ENCODE results near the gene CDC42BPG.

Gene CDC42BPG

DNA sequence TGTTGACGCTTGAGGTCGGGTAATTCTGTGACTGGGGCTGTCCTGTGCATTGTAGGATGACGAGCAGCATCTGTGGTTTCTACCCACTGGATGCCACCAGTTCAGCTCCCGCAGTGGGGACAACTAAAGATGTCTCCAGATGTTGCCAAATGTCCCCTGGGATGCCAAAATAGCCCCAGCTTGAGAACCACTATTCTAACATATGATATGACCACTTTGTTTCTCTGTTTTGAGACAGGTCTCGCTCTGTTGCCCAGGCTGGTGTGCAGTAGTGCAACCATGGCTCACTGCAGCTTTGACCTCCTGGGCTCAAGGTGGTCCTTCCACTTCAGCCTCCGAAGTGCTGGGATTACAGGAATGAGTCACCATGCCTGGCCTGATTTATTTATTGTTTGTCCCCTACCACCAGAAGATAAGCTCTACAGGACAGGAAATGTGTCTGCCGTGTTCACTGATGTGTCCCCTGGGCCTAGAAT is 29.7 kb downstream of the CDC42BPG start:
- TF ChIP-seq, protein P1, sequence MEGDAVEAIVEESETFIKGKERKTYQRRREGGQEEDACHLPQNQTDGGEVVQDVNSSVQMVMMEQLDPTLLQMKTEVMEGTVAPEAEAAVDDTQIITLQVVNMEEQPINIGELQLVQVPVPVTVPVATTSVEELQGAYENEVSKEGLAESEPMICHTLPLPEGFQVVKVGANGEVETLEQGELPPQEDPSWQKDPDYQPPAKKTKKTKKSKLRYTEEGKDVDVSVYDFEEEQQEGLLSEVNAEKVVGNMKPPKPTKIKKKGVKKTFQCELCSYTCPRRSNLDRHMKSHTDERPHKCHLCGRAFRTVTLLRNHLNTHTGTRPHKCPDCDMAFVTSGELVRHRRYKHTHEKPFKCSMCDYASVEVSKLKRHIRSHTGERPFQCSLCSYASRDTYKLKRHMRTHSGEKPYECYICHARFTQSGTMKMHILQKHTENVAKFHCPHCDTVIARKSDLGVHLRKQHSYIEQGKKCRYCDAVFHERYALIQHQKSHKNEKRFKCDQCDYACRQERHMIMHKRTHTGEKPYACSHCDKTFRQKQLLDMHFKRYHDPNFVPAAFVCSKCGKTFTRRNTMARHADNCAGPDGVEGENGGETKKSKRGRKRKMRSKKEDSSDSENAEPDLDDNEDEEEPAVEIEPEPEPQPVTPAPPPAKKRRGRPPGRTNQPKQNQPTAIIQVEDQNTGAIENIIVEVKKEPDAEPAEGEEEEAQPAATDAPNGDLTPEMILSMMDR (IDR thresholded peaks at IDR 0.05; ENCODE audit: low read depth, low read length) = no peak
- DNase-seq (ENCODE audit: extremely low read depth, low read depth) = no peak

DNA sequence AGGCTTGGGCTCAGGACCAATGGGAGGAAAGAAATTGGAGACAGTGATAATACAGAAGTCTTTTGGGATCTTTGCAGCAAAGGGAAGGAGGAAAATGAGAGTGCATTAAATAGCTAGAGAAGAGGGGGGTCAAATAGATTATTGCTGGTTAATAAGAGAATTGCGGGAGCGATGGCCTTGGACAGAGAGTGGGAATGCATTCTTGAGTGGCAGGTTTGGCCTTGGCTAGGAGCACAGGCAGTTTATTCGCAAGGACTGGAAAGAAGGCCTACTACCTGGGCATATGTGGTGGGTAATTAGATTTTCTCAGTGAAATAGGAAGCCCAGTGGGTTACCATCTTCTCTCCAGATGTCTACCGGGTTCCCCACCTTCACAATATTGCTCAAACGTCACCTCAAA is 30.6 kb downstream of the CDC42BPG start:
- DNase-seq (ENCODE audit: extremely low read depth, low read depth) = no peak
- TF ChIP-seq, protein P1 (IDR thresholded peaks at IDR 0.05; ENCODE audit: low read depth, low read length) = no peak

DNA sequence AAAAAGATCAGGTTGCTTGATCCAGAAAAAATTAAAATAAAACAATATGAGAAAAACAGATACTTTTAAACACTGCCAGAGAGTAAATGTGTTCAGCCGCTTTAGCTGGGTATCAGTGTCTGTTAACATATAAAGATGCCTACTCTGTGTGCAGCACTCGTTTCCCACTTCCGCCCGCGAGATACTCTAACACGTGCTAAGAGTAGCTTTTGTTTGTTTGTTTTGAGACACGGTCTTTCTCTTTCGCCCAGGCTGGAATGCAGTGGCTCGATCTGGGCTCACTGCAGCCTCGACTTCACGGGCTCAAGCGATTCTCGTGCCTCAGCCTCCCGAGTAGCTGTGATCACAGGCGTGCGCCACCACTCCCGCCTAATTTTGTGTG is 33.6 kb downstream of the CDC42BPG start:
- TF ChIP-seq, protein P1 (IDR thresholded peaks at IDR 0.05; ENCODE audit: low read depth, low read length) = no peak
- DNase-seq (ENCODE audit: extremely low read depth, low read depth) = no peak

DNA sequence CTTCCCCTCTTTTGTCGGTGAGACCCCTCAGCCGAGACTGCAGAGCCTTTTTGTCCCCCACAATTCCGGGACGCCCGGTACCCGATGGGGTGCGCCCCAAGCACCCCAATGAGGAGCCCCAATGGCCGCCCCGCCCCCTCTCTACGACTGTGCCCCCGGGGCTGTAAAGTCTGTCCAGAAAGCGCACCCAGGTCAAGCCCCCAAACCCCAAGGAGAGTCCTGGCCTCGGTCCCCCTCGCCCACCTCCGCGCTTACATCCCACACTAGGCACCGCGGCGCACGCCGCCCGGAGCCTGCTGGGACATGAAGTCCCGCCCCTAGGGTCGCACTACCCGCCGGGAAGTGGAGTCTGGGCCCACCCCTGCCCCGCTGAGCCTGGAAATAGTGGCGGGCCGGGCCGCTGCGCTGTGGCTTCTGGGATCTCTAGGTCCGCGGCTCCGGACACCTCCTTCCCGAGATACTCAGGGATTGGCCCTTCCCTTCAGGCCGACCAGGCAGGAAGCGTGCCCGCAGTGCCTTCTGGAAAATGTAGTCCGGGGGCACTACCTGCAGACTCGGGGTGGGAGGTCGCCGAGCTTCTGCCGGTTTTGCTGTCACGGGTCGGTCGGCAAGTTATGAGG is 34.1 kb downstream of the CDC42BPG start, which contains the start of gene MEN1:
Gene MEN1, minus strand, starts transcription at position 281 of the 620 bp plus-strand sequence. CDS start 442 bp downstream, outside the sequence.
- peak; percentile 82 for DNase-seq (ENCODE audit: extremely low read depth, low read depth)
- TF ChIP-seq, protein P1 (IDR thresholded peaks at IDR 0.05; ENCODE audit: low read depth, low read length) = no peak

DNA sequence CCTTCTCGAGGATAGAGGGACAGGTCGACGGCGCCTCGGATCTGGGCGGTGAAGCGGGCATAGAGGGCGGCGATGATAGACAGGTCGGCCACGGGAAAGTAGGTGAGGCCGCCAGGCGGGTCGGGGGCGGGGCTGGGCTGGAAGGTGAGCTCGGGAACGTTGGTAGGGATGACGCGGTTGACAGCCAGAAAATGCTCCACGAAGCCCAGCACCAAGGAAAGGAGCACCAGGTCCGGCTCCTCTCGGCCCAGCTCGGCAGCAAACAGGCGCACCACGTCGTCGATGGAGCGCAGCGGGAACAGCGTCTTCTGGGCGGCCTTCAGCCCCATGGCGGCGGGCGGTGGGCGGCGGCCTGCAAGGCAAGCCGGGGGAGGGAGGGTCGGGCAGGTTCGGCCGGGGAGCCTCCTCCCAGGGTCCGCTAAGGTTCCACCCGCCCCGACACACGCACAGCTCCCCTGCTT is 34.6 kb downstream of the CDC42BPG start:
- no peak for DNase-seq (ENCODE audit: extremely low read depth, low read depth)

DNA sequence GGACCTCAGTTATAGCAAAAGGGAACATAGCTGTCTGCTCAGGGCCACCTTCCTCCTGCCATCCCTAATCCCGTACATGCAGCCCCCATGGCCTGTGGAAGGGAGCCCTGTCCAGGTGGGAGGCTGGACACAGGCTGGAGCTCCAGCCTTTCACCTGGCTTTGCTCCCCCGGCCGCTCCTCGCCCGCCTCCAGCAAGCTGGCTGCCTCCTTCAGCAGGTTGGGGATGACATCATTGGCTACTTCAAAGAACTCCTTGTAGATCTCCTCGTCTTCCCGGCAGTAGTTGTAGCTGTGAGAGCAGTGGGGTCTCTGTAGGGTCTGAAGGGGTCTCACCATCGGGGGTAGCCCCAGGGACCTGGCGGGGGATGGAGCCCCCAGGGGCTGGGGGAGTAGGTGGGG is 39.0 kb downstream of the CDC42BPG start:
- no peak for DNase-seq (ENCODE audit: extremely low read depth, low read depth)
- TF ChIP-seq, protein P1 (IDR thresholded peaks at IDR 0.05; ENCODE audit: low read depth, low read length) = no peak

More for the DNA sequence above, 34.6 kb downstream of the CDC42BPG start:
- TF ChIP-seq, protein P1 (IDR thresholded peaks at IDR 0.05; ENCODE audit: low read depth, low read length) = no peak

DNA sequence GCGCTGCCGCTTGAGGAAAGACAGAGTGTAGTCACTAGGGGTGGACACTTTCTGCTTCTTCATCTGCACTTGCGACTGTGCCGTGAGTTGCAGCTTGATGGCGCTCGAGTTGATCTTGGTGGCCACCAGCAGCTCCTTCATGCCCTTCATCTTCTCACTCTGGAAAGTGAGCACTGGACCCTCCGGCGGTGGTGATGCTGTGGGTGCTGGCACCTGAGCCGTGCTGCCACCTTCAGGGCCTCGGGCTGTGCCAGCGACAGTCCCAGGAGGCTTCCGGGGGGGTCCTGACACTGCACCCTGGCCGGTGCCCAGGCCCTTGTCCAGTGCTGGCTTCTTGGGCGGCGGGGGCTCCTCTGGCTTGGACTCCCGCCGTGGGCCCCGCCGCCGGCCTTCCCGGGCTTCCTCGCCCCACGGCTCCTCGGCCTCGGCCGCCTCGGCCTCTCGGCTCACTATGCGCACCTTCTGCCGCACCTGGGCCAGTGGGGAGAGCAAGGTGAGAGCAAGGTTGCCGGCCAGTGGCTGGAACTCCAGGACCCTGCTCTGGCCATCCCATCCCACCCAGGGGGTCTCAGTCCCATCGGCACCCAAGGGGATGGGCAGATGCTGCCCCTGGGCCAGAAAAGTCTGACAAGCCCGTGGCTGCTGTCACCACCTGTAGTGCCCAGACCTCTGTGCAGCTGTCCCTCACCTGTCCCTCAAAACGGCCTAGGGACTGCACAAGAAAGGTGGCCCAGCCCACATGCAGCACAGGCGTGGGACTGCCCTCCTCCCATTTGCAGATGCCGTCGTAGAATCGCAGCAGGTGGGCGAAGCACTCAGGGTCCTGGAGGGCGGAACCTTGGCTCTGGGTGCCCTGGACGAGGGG is 39.9 kb downstream of the CDC42BPG start:
- DNase-seq (ENCODE audit: extremely low read depth, low read depth) = no peak
- TF ChIP-seq, protein P1 (IDR thresholded peaks at IDR 0.05; ENCODE audit: low read depth, low read length) = no peak

All from AG09319 (cell line).